ENCODE results near the gene ETS1.

DNA sequence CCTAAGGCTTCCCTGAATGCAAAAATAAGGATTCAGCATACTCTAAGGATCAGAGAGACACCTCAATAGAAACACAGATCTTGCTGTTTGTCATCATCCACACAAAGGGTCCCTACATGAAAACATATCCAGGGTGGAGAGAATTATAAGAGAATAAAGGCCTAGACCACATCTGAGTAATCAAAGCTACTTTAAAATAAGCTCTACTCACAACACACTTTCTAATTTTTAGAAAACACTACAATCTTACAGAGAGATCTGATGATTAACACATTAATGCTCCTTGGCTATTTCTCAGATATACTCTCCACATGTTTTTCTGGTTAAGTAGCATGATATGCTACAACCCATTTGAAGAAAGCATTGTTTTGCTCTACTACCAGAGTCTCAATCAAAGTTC is 108.2 kb downstream of the ETS1 start:
- TF ChIP-seq, protein P1, sequence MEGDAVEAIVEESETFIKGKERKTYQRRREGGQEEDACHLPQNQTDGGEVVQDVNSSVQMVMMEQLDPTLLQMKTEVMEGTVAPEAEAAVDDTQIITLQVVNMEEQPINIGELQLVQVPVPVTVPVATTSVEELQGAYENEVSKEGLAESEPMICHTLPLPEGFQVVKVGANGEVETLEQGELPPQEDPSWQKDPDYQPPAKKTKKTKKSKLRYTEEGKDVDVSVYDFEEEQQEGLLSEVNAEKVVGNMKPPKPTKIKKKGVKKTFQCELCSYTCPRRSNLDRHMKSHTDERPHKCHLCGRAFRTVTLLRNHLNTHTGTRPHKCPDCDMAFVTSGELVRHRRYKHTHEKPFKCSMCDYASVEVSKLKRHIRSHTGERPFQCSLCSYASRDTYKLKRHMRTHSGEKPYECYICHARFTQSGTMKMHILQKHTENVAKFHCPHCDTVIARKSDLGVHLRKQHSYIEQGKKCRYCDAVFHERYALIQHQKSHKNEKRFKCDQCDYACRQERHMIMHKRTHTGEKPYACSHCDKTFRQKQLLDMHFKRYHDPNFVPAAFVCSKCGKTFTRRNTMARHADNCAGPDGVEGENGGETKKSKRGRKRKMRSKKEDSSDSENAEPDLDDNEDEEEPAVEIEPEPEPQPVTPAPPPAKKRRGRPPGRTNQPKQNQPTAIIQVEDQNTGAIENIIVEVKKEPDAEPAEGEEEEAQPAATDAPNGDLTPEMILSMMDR (IDR thresholded peaks at IDR 0.05 in 4 of 5, conservative IDR thresholded peaks at IDR 0.05 in 1 of 5): no peak
- TF ChIP-seq POLR2A (IDR thresholded peaks at IDR 0.05): no peak

All from gastrocnemius medialis (tissue), 4 donors.